Mesenteric fat pad (tissue), 1 donor: Measurements from ENCODE around the gene ADGRG1. TPM values are rescaled to one million over a fixed set of nuclear protein-coding genes. Genes with fewer than 3 reads are reported as not detected.
"Not testable (repeated sequence)": the region's sequence is repeated elsewhere in the genome, so short reads cannot be mapped to it uniquely, and the experiment has no call there.

ENCODE experiments used
- DNase-seq: peaks from one replicate; pipeline ENCODE4 v3.0.0-alpha.2; 2020; ENCODE audit warnings: low spot score
- total RNA-seq: library from RNA; stranded (reverse); fragmentation: NEBNext Ultra II Directional; extraction: Animal tissue kit (Norgen Biotek cat#: 25700); gene quantifications from one replicate; pipeline ENCODE4 v1.2.1, GENCODE V29; 2021
- donor health status: DM: yes; HTN: yes; CAD: no.

The ADGRG1 gene
- total RNA-seq, 1 donor from 2014 or later: 96.3 TPM

DNA sequence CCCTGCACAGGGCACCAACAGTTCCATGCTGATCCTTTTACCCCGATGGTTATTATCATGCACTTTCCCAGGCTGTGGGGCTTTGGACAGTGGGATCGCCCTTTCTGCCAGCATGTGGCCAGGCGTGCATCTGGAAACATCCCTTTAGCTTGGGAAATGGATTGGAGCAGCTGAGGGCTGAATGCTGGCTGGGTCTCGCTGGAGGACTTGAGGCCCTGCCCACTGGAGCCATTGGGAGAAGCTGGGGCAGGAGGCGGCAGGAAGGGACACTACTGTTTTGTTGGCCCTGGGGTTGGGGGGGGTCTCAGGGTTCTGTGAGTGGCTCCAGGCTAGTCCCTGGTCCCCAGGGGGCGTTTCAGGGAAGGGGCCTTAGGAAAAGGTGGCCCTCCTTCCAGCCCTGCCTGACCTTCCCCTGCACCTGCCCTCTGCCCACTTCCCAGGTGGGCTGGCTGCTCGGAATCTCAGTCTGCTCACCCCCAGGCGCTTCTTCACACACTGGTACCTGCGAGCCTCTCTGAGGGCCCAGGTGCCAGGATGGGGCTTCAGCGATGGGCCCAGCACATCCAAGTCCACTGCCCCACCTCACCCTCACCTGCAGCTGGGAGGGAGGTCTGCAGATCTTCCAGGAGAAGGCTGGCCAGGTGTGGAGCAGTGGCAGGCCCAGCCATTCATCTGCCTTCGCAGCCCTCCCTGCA, 38.1 kb downstream of the ADGRG1 start:
- no peak for DNase-seq

DNA sequence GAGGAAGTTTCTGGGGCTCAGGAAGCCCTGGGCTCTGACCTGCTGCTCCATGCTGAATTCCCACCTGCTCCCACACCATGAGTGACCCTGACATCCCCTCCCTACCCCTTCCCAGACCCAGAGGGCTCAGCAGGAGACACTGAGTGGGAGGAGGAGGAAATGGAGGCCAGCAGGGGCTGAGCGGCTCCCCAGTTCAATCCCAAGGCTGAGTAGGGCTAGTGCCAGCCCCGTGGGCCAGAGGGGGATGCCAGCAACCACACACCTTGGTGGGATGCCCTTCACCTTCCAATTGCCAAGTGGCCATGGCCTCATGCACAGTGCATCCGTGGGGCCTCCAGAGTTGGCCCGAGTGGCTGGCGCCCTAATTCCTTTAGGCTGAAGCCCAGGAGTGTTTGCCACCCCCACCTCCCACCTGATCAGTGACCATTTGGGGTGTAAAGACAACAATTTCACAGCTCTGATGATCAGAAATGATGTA, 38.7 kb downstream of the ADGRG1 start:
- no peak for DNase-seq

DNA sequence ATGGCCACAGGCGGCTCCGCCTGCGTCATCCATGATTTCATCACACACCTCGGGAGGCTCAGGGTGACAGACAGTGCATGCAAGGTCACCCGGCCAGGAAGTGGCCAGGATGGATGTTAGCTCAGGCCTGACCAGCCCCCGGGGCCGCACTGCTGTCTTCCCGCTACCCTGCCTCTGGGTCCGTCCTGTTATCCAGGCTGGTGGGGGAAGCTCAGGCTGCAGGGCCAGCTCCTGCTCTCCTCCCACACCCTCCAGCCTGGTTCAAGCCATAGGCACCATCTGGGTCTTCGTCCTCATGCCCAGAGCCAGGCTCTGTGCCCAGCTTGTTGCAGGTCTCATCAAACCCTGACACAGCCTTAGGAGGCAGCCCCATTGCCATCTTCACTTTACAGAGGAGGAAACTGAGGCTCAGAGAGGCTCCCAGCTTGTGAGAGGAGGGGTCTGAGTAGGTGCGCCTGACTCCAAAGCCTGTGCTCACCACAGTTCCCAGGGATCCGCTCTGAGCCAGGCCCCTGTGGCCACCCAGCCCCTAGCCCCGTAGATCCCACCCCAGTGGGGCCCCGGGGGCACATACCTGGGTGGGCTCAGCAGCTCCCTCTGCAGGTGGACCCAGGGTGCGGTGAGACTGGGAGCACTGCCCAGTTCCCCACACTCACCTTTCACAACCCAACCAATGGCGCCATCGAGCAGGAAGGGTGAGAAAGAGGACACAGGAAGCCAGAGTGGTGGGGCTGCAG, 39.3 kb downstream of the ADGRG1 start:
- no peak for DNase-seq

DNA sequence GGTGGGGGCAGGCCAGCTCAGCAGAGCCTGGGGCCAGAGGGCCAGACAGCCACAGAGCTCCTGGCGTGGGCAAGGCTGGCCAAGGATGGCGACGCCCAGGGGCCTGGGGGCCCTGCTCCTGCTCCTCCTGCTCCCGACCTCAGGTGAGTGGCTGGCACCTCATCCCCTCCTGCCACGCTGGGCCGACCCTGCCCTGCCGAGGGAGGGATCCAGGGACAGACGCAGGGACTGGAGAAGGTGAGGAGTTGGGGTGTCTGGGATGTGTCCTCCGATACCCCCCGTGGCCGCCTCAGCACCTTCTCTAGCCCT, 39.8 kb downstream of the ADGRG1 start, which contains the start of gene ADGRG3:
ADGRG3 (plus strand) TSS at position 44 of the 309 bp plus-strand sequence; CDS start at position 86, 42 bp downstream.
- DNase-seq: no peak

DNA sequence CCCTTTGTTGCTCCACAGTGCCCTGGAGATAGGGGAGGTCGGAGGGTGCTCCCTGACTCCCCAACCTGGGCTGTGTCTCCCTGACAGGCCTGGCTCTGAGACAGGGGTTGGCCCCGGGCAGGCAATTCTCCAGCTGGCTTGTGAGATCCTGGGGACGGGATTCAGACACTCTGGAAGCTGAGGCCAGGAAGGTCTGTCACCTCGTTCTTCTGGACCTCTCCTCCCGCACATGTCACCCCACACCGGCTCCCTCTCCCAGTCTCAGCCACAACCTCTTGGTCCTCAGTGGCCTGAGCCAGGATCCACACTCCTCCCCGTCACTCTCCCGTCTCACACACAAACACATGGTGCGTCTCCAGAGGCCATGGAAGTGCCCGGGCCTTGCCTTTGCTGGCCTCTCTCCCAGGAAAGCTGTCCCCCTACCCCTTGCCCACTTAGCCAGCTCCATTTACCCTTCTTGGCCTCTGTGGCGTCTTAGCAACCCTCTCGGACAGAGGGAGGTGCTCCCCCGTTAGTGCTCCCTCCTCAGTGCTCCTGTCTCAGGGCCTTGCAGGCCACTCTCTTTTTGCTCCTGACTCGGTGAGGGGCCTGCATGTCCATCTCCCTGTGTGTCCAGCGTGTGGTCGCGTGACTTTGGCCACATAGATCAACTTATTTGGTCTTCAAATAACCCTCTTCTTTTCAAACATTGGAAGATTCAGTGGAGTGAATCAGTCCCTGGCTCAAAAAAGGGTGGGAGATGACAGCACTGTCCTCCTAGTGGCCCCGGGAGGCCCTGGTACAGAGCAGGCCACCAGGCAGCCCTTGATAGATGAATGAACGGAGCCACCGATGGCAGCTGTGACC, 40.4 kb downstream of the ADGRG1 start:
- DNase-seq: no peak

DNA sequence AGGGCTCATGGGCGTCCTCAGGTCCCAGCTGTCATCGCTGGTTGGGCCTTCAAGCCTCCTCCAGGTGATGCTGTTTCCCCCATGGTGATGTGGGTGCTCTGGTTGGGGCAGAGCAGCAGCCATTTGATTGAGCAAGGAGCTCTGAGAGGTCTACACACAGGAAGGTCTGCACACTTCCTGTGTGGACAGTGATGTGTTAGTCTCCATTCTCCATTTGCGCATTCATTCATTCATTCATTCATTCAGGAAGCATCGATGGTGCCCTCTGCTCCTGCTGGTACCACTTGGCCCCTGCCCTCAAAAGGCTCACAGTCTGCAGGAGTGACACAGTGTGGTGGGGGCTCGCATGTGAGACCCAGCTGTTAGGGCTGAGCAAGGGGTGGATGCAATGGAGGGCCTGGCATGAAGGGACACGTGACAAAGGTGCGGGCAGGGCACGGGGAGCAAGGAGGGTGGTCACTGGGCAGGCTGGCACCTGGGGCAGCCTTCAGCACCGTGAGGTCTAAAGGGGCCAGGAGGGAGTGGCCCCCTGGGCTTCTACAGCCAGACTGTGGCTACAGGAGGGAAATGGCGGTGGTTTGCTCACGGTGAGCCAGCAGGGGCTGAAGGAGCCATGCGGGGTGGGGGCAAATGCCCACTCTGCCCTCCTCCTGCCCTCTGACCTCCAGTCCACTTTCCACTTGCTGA, 41.2 kb downstream of the ADGRG1 start:
- no peak for DNase-seq

DNA sequence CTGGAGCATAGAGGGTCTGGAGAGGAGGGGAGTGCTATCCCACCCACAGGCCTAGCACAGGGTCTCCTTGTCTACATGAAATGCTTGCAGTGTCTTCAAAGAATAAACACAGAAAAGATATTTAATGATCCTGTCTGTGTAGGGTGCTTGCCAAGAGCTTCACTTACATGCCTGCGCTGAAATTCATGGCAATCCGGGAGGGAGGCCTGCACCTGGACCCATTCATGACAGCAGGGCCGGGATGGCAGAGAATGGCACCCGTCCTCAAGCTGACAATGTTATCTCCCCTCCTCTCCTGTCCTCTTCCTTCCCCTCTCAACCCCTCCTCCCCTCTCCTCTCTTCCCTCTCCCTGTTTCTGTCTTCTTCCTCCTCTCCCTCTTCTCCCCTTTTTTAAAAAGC, 41.8 kb downstream of the ADGRG1 start:
- no peak for DNase-seq

DNA sequence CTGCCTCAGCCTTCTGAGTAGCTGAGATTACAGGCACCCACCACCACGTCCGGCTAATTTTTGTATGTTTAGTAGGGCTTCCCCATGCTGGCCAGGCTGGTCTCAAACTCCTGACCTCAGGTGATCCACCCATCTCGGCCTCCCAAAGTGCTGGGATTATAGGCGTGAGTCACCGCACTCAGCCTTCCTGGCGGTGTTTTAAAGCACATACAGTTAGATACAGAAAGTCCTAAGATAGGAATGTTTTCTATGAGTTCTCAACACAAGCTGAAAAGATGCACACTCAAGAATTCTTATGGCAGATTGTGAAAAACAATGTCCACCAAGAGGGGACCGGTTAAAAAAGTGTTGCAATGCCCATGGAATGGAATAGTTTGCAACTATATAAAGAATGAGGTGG, 43.0 kb downstream of the ADGRG1 start:
- DNase-seq: not testable (repeated sequence)

DNA sequence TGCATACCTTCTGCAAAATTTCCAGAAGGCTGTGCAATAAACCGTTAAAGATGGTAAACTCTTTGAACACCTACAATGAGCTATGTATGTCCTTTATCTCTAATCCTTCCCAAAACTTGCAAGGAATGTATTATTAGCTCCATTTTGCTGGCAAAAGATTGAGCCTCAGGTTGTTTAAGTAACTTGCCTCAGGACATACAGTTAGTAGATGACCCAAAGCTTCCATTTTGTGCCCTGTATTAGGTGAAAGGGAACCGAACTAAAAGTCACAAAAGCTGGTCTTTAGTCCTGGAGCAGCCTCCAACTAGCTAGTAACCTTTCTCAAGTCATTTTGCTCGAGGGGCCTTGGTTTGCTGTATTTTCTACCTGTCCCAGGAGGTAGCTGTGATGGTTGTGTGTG, 44.0 kb downstream of the ADGRG1 start:
- no peak for DNase-seq

DNA sequence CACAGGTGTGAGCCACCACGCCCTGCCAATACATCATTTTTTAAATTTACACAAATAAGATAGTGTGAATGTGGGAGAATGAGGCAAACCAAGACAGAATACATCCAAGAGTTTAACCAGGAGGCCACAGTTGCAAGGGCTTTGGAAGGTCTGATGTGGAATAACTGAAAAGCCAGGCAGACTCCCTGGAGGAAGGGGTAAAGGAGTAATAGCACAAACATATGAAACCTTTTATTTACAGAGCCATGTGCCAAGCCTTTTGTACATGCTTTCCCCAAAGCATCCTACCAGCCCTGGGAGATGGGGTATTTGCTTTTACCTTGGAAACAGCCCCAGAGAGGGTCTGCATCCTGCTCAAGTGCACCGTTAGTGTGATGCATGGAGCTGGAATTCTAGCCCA, 44.4 kb downstream of the ADGRG1 start:
- no peak for DNase-seq

DNA sequence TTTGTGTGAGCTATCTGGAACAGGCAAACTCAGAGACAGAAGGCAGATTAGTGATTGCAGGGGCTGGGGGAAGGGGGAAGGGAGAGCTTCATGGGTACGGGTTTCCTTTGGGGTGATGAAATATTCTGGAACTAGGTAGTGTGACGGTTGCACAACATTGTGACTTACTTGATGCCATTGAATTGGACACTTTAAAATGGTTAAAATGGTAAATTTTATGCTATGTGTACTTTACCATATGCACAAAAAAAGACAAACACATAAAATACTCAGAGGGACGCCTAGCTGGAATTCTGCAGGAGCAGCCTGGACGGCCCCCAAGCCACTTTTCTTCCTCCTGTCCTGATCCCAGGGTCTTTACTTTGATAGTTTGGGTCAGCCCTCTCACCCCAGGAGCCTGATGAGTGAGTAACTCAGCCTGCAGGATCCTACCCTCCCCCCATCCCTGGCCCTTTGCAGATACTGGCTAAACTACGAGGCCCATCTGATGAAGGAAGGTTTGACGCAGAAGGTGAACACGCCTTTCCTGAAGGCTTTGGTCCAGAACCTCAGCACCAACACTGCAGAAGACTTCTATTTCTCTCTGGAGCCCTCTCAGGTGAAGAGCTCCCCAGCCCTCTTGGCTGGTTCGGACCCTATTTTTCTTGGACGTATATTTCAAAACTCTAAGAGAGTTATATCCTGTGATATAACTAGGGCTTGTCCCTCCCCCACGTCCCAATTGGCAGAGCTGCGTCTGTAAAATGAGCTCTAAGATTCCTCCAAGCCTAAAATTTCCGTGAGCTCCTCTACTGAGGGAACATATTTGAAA, 47.5 kb downstream of the ADGRG1 start:
- DNase-seq: no peak

DNA sequence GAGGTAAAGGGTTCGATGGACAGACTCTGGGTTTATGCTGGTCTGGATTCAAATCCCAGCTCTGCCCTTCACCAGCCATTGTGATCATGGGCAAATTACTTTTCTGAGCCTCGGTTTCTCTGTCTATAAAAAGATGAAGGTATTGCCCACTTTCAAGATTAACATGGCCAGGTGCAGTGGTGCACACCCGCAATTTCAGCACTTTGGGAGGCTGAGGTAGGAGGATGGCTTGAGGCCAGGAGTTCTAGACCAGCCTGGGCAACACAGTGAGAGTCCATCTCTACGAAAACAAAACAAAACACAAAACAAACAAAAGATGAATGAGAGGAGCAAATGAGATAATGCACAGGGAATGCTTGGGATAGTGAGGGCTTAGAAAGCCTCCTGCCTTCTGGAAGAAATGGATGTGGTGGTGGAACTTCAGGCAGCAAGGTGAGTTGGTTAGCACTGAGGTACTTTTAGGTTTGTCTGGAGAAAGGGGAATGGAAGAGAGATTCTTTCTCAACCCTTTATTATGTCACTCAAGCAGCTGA, 48.2 kb downstream of the ADGRG1 start:
- no peak for DNase-seq

DNA sequence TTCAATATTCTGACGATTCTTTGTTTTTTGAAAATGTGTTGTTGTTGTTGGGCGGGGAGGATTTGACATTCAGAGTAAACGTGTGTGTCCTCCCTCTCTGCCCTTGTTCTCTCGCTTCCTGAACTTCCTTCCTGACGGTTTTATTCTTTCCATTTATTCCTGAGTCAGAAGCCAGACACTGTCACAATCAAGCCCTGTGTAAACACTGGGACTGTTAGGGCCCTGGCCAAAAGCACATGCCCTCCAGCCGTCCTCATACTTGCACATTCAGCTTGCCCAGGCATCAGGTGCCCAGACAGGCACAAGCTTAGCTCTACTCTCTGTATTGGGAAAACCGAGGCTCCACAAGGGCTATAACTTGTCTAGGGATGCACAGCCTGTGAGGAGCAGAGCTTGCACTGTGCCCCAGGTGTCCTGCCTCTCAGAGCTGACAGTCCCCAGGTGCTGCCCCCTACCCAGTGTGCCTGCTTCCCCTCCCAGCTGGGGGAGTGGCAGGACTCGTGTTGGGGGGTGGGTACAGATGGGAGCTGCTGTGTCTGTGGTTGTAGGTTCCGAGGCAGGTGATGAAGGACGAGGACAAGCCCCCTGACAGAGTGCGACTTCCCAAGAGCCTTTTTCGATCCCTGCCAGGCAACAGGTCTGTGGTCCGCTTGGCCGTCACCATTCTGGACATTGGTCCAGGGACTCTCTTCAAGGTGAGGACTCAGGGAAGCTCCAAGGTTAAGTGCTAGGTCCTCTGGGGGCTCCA, 49.4 kb downstream of the ADGRG1 start:
- no peak for DNase-seq

DNA sequence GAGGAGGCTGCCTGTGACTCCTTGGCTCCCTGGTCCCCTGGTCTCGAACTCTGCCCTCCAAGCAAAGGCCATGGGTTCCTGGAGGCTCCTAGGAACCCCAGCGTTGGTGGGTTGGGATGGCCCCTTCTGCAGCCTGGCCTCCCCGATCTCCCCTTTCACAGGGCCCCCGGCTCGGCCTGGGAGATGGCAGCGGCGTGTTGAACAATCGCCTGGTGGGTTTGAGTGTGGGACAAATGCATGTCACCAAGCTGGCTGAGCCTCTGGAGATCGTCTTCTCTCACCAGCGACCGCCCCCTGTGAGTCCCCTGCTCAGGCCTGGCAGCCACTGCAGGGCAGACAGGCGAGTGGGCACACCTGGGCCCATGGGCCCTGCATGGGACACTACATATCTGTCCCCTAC, 50.6 kb downstream of the ADGRG1 start:
- no peak for DNase-seq

DNA sequence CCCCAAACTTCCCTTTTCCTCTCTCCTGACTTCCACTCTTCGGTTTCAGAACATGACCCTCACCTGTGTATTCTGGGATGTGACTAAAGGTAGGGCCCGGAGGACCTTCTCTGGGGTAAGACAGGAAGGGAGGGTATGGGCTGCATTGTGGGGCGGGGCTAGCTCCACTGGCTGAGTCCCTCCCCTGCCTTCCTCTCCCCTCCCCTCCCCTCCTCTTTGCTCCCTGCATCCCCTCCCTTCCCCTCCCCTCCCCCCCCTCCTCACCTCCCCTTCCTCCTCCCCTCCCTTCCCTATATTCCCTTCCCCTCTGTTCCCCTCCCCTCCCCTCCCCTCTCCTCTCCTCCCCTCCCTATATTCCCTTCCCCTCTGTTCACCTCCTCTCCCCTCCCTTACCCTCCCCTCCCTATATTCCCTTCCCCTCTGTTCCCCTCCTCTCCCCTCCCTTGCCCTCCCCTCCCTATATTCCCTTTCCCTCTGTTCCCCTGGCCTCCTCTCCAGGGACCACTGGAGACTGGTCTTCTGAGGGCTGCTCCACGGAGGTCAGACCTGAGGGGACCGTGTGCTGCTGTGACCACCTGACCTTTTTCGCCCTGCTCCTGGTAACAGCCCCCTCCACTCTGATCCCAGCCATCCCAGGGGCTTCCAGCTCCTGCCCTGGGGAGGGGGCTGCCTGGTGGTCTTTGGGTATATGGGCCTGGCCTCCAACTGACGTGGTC, 51.5 kb downstream of the ADGRG1 start:
- DNase-seq: no peak

DNA sequence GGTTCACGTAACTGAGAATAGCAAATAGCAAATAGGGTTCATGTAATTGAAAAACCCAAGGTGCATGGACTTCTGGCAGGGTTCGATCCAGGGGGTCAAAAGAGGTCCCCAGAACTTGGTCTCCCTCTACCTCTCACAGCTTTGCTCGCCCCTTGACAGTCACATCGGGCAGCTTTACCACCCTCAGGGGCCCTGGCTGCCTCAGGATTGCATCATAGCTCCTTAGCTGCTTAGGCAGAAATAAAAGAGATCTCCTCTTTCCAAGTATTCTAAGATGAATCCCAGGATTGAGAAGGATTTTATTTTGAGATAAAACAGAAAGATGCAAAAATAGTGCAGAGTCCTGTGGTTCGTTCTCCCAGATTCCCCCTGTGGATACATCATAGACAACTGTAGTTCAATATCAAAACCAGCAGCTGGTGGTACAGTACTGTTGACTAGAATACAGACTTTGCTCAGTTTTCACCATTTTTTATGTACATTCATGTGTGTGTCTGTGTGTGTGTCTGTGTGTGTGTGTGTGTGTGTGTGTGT, 52.5 kb downstream of the ADGRG1 start:
- DNase-seq: no peak

DNA sequence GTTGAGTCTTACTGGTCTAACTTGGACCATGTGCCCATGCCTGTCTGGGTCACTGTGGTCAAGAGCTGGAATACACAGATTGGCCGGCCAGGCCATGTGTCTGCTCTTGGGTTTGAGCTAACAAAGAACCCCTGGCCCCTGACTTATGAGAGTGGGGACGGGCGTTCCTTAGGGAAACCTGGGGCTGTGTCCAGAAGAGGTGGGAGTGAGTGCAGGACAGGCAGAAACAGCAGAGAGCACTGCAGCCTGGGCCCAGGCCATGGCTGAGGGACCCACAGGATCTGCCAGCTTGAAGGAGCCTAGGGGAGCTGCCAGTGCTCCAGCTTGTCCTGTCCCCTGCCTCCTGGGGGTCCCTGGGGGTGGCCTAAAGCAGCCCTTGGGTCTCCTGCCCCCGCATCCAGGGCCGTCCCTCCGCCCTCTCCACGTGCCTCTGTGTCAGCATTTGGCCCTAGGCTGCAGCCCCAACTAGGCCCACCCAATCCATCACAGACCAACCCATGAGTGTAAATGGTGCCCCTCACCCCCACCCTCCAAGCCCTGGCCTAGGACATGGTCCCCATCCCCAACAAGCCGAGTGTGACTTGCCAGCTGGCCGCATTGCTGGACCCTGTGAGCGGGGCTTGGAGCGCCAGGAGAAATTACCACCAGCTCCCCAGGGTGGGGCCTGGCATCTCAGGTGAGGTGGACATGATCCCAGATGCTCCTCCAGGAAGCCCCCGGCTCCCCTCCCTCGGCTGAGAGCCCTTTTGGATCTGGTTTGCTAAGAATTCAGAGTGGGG, 53.7 kb downstream of the ADGRG1 start:
- no peak for DNase-seq
